ENCODE results near the gene SBF2. TPM values are rescaled to one million over a fixed set of nuclear protein-coding genes. Genes with fewer than 3 reads are reported as not detected.
A peak's percentile ranks its signal among the peaks of the same experiment; 100 is the strongest.

Gene SBF2
- polyA plus RNA-seq, 1 donor from 2014 or later = 53.4 TPM

DNA sequence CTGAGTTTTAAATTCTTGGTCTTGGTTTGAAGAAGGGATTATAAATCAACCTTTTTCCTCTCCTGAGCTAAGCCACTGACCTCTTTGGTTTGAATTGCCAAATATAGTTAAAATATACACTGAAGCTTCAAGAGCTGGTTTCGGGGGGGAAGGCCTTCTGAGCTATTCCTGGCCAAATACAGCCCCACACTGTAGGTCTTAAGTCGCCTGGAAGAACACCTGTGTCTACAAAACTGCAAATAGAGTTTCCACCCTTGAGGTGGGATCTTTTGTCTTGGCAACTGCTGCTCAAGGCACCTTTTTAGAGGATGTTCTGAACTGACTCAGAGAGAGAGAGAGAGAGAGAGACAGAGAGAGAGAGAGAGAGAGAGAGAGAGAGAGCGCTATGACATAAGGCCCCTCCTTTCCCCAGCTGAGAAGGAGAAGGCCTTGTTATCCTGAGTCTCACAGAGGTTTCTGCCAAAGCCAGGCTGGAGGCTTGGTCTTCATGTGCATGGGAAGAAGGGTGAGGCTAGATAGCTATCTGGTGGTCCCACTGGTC, 16.4 kb upstream of the SBF2 start:
- Histone ChIP-seq H2AFZ (ENCODE audit: low read depth, low read length) (no peak overlapping the region), H3K4me3 (ENCODE audit: low read length) (no peak overlapping the region), H3K9me2 (ENCODE audit: insufficient read depth, low read length) (no peaks in the 10 kb centered on the region), H4K20me1 (ENCODE audit: insufficient read depth) (no peaks in the 10 kb centered on the region), H3K9me3 (ENCODE audit: low read length) (no peaks in the 10 kb centered on the region), H3K27me3 (ENCODE audit: insufficient read depth, low read depth, low read length) (peaks cover 45% of the 10 kb centered on the region), H3K36me3 (ENCODE audit: insufficient read depth, low read length) (no peaks in the 10 kb centered on the region), H3K79me2 (replicated peaks; ENCODE audit: insufficient read depth, low read length) (no peaks in the 10 kb centered on the region), H3K4me2 (ENCODE audit: low read length) (no peak overlapping the region), H3K27ac (ENCODE audit: low read length) (no peak overlapping the region), H3K9ac (ENCODE audit: low read length) (no peak overlapping the region), H3F3A (ENCODE audit: insufficient read depth, low read length, poor library complexity, severe bottlenecking) (no peaks in the 10 kb centered on the region)
- TF ChIP-seq SMC3 (conservative IDR thresholded peaks at IDR 0.05; ENCODE audit: poor library complexity) = no peak

DNA sequence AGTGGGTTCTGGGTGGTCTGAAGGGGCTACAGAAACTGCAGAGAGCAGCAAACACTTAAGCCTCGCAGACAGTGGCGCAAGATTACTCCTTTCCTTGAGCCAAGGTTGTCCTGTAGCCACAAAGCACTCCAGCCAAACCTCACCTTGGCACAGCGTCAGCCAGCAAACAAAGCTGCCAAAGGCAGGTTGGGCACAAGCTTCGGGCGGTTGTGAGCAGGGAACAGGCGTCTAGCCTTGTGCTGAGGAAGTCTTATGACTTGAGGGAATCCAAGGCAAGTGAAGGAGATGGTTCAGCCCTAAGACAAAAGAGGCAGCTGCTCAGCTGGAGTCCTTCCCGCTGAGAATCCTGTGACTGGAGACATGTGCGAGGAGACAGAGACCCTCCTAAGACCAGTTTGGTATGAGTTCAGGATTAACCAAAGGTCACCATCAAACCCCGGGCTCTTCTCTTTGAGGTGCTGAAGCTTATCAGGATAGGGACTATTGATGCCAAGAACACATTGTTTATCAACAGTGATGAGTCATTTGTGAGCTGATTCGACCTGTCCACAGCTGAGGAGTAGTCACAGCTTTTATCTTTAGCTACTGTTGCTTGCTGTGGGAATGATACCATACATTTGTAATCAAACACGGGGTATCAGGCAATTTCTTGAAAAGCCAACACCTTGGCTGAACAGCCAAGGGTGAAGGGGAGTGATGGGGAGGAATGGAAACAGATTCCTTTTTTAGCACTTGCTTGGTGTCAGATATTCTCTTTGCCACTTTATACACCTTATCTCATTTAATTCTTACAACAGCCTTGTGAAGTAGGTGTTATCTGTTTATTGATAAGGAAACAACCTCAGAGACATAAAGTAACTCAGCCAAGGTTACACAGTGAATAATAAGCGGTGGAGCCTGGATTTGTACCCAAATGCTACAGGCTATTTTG, 15.4 kb upstream of the SBF2 start:
- Histone ChIP-seq H4K20me1 (ENCODE audit: insufficient read depth) (no peaks in the 10 kb centered on the region), H3F3A (ENCODE audit: insufficient read depth, low read length, poor library complexity, severe bottlenecking) (no peaks in the 10 kb centered on the region), H3K4me3 (ENCODE audit: low read length) (no peak overlapping the region), H3K79me2 (replicated peaks; ENCODE audit: insufficient read depth, low read length) (no peaks in the 10 kb centered on the region), H3K9me2 (ENCODE audit: insufficient read depth, low read length) (no peaks in the 10 kb centered on the region), H3K36me3 (ENCODE audit: insufficient read depth, low read length) (no peaks in the 10 kb centered on the region), H3K27ac (ENCODE audit: low read length) (no peak overlapping the region), H3K27me3 (ENCODE audit: insufficient read depth, low read depth, low read length) (peaks cover 54% of the 10 kb centered on the region), H3K9ac (ENCODE audit: low read length) (no peak overlapping the region), H2AFZ (ENCODE audit: low read depth, low read length) (no peak overlapping the region), H3K9me3 (ENCODE audit: low read length) (no peaks in the 10 kb centered on the region), H3K4me2 (ENCODE audit: low read length) (no peak overlapping the region)
- TF ChIP-seq SMC3 (conservative IDR thresholded peaks at IDR 0.05; ENCODE audit: poor library complexity) = no peak
- no peak for TF ChIP-seq EP300 (conservative IDR thresholded peaks at IDR 0.05; ENCODE audit: poor library complexity, severe bottlenecking)

DNA sequence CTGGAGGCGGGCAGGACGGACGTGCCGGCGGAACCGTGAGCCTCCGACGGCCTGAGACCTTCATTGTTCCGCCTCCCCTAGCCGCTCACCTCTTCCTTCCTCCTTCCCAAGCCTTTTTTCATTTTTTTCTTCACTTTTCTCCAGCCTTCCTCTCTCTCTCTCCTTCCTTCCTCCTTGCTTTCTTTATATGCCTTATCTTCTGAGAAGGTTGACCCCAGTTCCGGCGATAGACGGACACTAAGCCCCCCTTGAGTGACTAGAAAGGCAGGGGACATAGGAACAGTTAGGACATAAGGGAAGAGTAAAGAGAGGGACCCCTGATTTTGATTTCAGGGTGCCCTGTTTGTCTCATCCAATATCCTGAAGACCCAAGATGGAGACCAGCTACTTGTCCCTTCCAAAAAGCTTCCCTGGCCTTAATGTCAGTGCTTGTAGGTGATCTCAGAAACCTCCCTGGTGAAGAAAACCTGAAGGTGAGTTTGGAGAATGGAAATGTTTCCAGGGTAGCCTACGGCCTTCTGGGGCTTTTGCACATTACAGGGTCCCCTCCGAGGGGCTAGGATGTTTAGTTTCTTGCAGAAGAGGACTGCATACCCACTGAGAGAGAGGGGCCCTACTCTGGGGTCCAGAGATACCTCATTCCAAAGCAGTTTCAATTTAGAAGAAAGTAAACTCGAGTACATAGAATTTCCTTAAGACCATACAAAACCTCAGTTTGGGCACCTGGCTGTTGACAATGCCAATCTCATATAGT, 14.4 kb upstream of the SBF2 start:
- Histone ChIP-seq H3K27ac (ENCODE audit: low read length) (no peak overlapping the region), H3K27me3 (ENCODE audit: insufficient read depth, low read depth, low read length) (peaks cover 65% of the 10 kb centered on the region), H2AFZ (ENCODE audit: low read depth, low read length) (no peak overlapping the region), H3K79me2 (replicated peaks; ENCODE audit: insufficient read depth, low read length) (no peaks in the 10 kb centered on the region), H3K9me2 (ENCODE audit: insufficient read depth, low read length) (no peaks in the 10 kb centered on the region), H3K9ac (ENCODE audit: low read length) (peak overlapping the region; percentile 7), H3K36me3 (ENCODE audit: insufficient read depth, low read length) (no peaks in the 10 kb centered on the region), H4K20me1 (ENCODE audit: insufficient read depth) (no peaks in the 10 kb centered on the region), H3K9me3 (ENCODE audit: low read length) (no peaks in the 10 kb centered on the region), H3K4me2 (ENCODE audit: low read length) (no peak overlapping the region), H3K4me3 (ENCODE audit: low read length) (peak overlapping the region; percentile 64), H3F3A (ENCODE audit: insufficient read depth, low read length, poor library complexity, severe bottlenecking) (no peaks in the 10 kb centered on the region)
- no peak for TF ChIP-seq MXI1 (conservative IDR thresholded peaks at IDR 0.05; ENCODE audit: poor library complexity, severe bottlenecking)
- TF ChIP-seq CTCF (IDR thresholded peaks at IDR 0.05; ENCODE audit: poor library complexity, severe bottlenecking) = no peak
- TF ChIP-seq SMC3 (conservative IDR thresholded peaks at IDR 0.05; ENCODE audit: poor library complexity) = no peak
- no peak for TF ChIP-seq TAF1 (IDR thresholded peaks at IDR 0.05; ENCODE audit: low read depth)
- no peak for TF ChIP-seq POLR2AphosphoS5 (IDR thresholded peaks at IDR 0.05)
- no peak for TF ChIP-seq EP300 (conservative IDR thresholded peaks at IDR 0.05; ENCODE audit: poor library complexity, severe bottlenecking)
- TF ChIP-seq REST (IDR thresholded peaks at IDR 0.05; ENCODE audit: borderline replicate concordance) = no peak
